NB4 (cell line): ENCODE data around the gene LRRN4CL.

ENCODE experiments used
- DNase-seq: peaks from one replicate; pipeline ENCODE4 v3.0.0; 2010; ENCODE audit warnings: low read depth
- H3K4me3 ChIP-seq: one replicate; pipeline ENCODE4 v1.5.1; 2011; ENCODE audit warnings: mild to moderate bottlenecking, low read depth, low read length, moderate library complexity
- CTCF ChIP-seq: IDR thresholded peaks from one replicate; pipeline ENCODE4 v1.5.1; 2012; ENCODE audit warnings: low read depth, low read length
- MAX ChIP-seq: IDR thresholded peaks from 2 replicates; pipeline ENCODE4 v1.6.1; 2011; ENCODE audit warnings: low read depth, low read length
- MYC ChIP-seq: IDR thresholded peaks from 2 replicates; pipeline ENCODE4 v1.6.1; 2011; ENCODE audit warnings: low read depth, low read length
- POLR2A ChIP-seq: IDR thresholded peaks from 2 replicates; pipeline ENCODE4 v1.6.1; 2011; ENCODE audit warnings: mild to moderate bottlenecking; ENCODE audit not compliant: insufficient read length; ENCODE audit errors: extremely low read depth

Gene LRRN4CL

DNA sequence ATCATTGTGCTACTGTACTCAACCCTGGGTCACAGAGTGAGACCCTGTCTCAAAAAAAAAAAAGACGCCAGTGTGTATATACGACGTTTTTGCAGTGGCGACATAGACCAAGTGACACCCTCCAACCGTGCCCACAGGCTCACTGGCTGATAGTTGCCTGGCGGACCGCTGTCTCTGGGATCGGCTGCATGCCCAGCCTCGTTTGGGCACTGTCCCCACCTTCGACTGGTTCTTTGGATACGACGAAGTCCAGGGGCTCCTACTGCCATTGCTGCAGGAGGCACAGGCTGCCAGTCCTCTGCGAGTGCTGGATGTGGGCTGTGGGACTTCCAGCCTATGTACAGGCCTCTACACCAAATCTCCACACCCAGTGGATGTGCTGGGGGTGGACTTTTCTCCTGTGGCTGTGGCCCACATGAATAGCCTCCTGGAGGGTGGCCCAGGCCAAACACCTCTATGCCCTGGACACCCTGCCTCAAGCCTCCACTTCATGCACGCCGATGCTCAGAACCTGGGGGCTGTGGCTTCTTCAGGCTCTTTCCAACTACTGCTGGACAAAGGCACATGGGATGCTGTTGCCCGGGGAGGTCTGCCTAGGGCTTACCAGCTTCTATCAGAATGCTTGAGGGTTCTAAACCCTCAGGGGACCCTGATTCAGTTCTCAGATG is 22.9 kb downstream of the LRRN4CL start:
- peak overlapping the region; percentile 100 for H3K4me3 ChIP-seq
- peak; percentile 43 for DNase-seq
- TF ChIP-seq CTCF (no peak), MAX (peak; percentile 2; the same call in 1 of the 2 replicates)

DNA sequence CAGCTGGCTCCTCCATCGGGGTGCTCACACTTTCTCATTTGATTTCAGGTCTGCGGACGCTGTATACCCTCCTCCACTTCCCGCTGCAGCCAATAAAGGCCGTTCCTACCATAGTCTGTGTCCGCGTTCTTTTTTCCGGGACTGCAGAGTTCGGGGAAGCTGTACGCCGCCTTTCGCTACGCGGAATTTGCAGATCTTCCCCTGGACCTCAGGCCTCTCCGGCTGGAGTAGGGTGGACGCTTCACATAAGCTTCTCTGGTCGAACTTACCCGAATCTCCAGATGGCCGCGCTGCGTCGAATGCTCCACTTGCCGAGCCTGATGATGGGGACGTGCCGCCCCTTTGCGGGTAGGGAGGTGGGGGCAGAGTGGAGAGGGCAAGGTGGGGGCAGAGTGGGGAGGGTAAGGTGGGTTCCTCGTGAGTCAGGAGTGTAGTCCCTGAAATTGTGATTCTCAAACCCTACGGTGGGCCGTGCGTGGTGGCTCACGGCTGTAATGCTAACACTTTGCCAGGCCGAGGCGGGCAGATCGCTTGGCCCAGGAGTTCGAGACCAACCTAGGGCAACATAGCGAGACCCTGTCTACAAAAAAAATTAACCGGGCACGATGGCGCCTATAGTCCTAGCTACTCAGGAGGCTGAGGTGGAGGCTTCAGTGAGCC is 23.6 kb downstream of the LRRN4CL start:
- TF ChIP-seq CTCF (no peak), POLR2A (no peak), MYC (no peak), MAX (no peak)
- DNase-seq: peak; percentile 73
- H3K4me3 ChIP-seq: peak overlapping the region; percentile 100

DNA sequence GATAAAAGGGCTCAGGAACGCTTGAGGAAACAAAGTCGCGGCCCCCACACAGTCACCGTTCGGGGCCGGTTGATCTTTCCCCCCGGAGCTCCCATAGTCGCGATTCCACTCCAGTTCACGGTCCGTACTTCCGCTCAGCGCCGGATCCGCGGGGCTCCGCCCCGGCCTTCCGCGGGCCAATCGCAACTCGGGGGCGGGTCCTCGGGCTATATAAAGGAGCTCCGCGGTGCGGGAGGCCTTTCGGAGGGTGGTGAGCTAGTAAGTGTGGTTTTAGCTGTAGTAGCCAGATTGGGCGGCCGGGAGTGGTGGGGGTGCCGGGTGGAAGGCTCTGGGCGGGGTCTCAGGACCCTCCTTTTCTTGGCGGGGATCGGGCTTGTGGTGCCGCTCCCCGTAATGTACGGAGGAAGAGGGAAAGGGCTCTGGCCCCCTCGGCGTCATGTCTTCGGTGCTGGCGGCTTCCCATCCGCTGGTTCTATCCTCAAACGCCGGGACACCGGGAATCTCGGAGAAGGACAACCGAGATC is 24.2 kb downstream of the LRRN4CL start, which contains the start of the genes C11orf98 and CSKMT:
C11orf98 (minus strand) TSS at position 136 of the 524 bp plus-strand sequence; CDS start at position 95, 41 bp downstream.
CSKMT (plus strand) TSS at position 238 of the 524 bp plus-strand sequence. CDS start 568 bp downstream, outside the sequence.
- peak; percentile 97 for DNase-seq
- TF ChIP-seq MYC (peak; percentile 91; the same call in 1 of the 2 replicates), CTCF (no peak), POLR2A (peak; percentile 100), MAX (peak; percentile 61)
- peak within 1 kb of the TSS; percentile 100 for H3K4me3 ChIP-seq

GRCh38 chr11:62664405-62665074 is 24.8 kb downstream of the LRRN4CL start:
- TF ChIP-seq POLR2A (no peak), MYC (no peak), MAX (no peak; the same call in 1 of the 2 replicates), CTCF (no peak)
- DNase-seq: peak; percentile 80
- H3K4me3 ChIP-seq: peak overlapping the region; percentile 100

DNA sequence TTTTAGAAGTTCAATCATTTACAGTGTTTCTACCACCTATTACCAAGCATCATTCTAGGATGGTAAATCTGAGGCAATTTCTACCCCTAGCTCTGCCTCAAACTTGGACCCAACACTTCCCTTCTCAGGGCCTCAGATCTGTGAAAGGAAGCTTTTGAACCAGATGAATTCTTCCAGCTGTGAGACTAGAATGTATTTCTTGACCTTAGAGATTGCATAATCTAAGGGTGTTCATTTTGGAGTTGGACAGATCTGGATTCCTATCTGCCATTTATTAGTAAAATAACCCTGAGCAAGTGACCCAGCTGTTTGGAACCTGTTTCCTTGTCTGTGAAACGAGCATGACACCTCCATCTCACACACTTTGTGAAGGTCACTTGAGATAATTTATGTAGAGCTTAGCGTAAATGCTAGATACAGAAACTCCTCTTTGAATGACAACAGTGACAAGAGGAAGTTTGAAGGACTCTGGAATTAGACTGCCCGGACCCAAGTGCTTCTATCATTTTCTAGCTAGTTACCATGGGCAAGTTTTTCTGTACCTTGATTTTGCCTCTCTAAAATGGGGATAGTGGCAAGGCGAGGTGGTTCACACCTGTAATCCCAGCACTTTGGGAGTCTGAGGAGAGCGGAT is 32.4 kb downstream of the LRRN4CL start:
- TF ChIP-seq POLR2A (no peak), MAX (no peak), MYC (no peak), CTCF (no peak)
- no peak overlapping the region for H3K4me3 ChIP-seq
- peak; percentile 43 for DNase-seq
